Measurements from ENCODE around the gene NUP210L. TPM values are rescaled to one million over a fixed set of nuclear protein-coding genes. Genes with fewer than 3 reads are reported as not detected.
"Not testable (repeated sequence)": the region's sequence is repeated elsewhere in the genome, so short reads cannot be mapped to it uniquely, and the experiment has no call there.

Gene NUP210L
- total and polyA plus RNA-seq, 4 donors = 0.08 TPM; not detected in 3

DNA sequence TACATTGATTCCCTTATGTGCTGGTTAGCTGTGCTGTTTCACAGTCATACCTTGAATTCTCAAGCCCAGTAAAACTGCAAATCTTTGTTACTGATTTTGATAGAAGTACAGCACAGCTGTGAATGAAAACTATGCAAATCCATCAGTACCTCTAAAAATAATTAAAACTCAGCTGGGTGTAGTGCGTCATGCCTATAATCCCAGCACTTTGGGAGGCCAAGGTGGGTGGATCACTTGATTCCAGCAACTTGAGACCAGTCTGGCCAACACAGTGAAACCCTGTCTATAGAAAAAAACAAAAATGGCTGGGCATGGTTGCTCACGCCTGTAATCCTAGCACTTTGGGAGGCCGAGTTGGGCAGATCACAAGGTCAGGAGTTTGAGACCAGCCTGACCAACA lies 61.2 kb downstream of the NUP210L start:
- Histone ChIP-seq H3K4me1 (ENCODE audit: control insufficient read depth in 4 of 4, insufficient read depth in 4 of 4, low read length in 3 of 4) (no peaks in the 10 kb centered on the region), H3K27me3 (ENCODE audit: control insufficient read depth in 4 of 4, insufficient read depth in 4 of 4, low read length in 3 of 4) (no peaks in the 10 kb centered on the region), H3K27ac (ENCODE audit: low read depth in 1 of 2, low read length in 2 of 2) (no peak overlapping the region), H3K4me3 (ENCODE audit: low read depth in 1 of 3, low read length in 3 of 3) (no peak overlapping the region), H3K36me3 (ENCODE audit: control insufficient read depth in 4 of 4, insufficient read depth in 3 of 4, low read depth in 1 of 4, low read length in 3 of 4) (no peaks in the 10 kb centered on the region), H3K9ac (ENCODE audit: low read depth in 1 of 2, low read length in 2 of 2) (no peak overlapping the region), H3K9me3 (ENCODE audit: control insufficient read depth in 4 of 4, low read length in 3 of 4) (no peaks in the 10 kb centered on the region)
- 84% methylated on average over 3 of the region's 3 CpGs for WGBS
- TF ChIP-seq, protein P1, sequence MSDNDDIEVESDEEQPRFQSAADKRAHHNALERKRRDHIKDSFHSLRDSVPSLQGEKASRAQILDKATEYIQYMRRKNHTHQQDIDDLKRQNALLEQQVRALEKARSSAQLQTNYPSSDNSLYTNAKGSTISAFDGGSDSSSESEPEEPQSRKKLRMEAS (IDR thresholded peaks at IDR 0.05) = no peak
- TF ChIP-seq YY1 (IDR thresholded peaks at IDR 0.05) (no peak), REST (IDR thresholded peaks at IDR 0.05) (no peak)
- DNase-seq (ENCODE audit: low spot score) = no peak

- no peak for DNase-seq (ENCODE audit: low spot score)
- Histone ChIP-seq H3K9ac (ENCODE audit: low read depth in 1 of 2, low read length in 2 of 2) (no peak overlapping the region), H3K4me1 (ENCODE audit: control insufficient read depth in 4 of 4, insufficient read depth in 4 of 4, low read length in 3 of 4) (no peaks in the 10 kb centered on the region), H3K9me3 (ENCODE audit: control insufficient read depth in 4 of 4, low read length in 3 of 4) (no peaks in the 10 kb centered on the region), H3K27ac (ENCODE audit: low read depth in 1 of 2, low read length in 2 of 2) (no peak overlapping the region), H3K27me3 (ENCODE audit: control insufficient read depth in 4 of 4, insufficient read depth in 4 of 4, low read length in 3 of 4) (no peaks in the 10 kb centered on the region), H3K36me3 (ENCODE audit: control insufficient read depth in 4 of 4, insufficient read depth in 3 of 4, low read depth in 1 of 4, low read length in 3 of 4) (no peaks in the 10 kb centered on the region), H3K4me3 (ENCODE audit: low read depth in 1 of 3, low read length in 3 of 3) (no peak overlapping the region)
- WGBS = 94% methylated on average over 6 of the region's 7 CpGs
- no peak for TF ChIP-seq REST (IDR thresholded peaks at IDR 0.05)
- TF ChIP-seq RAD21 (IDR thresholded peaks at IDR 0.05) = no peak
- TF ChIP-seq SP1 (IDR thresholded peaks at IDR 0.05) = no peak
These were observed 63.2 kb downstream of the NUP210L start for GRCh38 chr1:154091706-154092105.

DNA sequence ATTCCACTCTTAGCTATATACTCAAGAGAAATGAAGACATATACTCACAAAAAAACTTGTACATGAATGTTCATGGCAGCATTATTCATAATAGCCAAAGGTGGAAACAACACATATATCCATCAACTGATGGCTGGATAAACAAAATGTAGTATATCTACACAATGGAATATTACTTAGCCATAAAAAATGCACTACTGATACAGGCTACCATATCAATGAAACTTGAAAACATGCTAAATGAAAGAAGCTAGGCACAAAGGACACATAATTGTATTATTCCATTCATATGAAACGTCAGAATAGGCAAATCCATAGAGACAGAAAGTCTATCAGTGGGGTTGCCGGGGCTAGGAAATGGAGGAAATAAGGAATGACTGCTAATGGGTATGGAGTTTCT lies 67.3 kb downstream of the NUP210L start:
- H3K9ac ChIP-seq (ENCODE audit: low read depth in 1 of 2, low read length in 2 of 2) = no peak overlapping the region
- no peak for DNase-seq (ENCODE audit: low spot score)

GRCh38 chr1:154083057-154083456 lies 71.8 kb downstream of the NUP210L start:
- H3K4me1 ChIP-seq (ENCODE audit: control insufficient read depth in 4 of 4, insufficient read depth in 4 of 4, low read length in 3 of 4); H3K9me3 ChIP-seq (ENCODE audit: control insufficient read depth in 4 of 4, low read length in 3 of 4); H3K27me3 ChIP-seq (ENCODE audit: control insufficient read depth in 4 of 4, insufficient read depth in 4 of 4, low read length in 3 of 4); H3K9ac ChIP-seq (ENCODE audit: low read depth in 1 of 2, low read length in 2 of 2); H3K27ac ChIP-seq (ENCODE audit: low read depth in 1 of 2, low read length in 2 of 2); H3K36me3 ChIP-seq (ENCODE audit: control insufficient read depth in 4 of 4, insufficient read depth in 3 of 4, low read depth in 1 of 4, low read length in 3 of 4); DNase-seq (ENCODE audit: low spot score); H3K4me3 ChIP-seq (ENCODE audit: low read depth in 1 of 3, low read length in 3 of 3): not testable (repeated sequence)
- WGBS = 59% methylated on average over 6 of the region's 6 CpGs

More for the DNA sequence above, 67.3 kb downstream of the NUP210L start:
- WGBS = 74% methylated on average over 2 of the region's 2 CpGs
- Histone ChIP-seq H3K27me3 (ENCODE audit: control insufficient read depth in 4 of 4, insufficient read depth in 4 of 4, low read length in 3 of 4) (no peaks in the 10 kb centered on the region), H3K4me3 (ENCODE audit: low read depth in 1 of 3, low read length in 3 of 3) (no peak overlapping the region), H3K9me3 (ENCODE audit: control insufficient read depth in 4 of 4, low read length in 3 of 4) (no peaks in the 10 kb centered on the region), H3K27ac (ENCODE audit: low read depth in 1 of 2, low read length in 2 of 2) (no peak overlapping the region), H3K36me3 (ENCODE audit: control insufficient read depth in 4 of 4, insufficient read depth in 3 of 4, low read depth in 1 of 4, low read length in 3 of 4) (no peaks in the 10 kb centered on the region), H3K4me1 (ENCODE audit: control insufficient read depth in 4 of 4, insufficient read depth in 4 of 4, low read length in 3 of 4) (no peaks in the 10 kb centered on the region)
- TF ChIP-seq FOXA1 (IDR thresholded peaks at IDR 0.05) (no peak), FOXA2 (IDR thresholded peaks at IDR 0.05) (no peak), RXRA (IDR thresholded peaks at IDR 0.05) (no peak), HNF4A (conservative IDR thresholded peaks at IDR 0.05) (no peak), SP1 (IDR thresholded peaks at IDR 0.05) (no peak)
- TF ChIP-seq, protein P1 (IDR thresholded peaks at IDR 0.05) = no peak

All from liver (tissue), 9 donors.